ENCODE results near the gene B4GALT3.

B4GALT3 gene

GRCh38 chr1:161201836-161202712 lies 24.8 kb upstream of the B4GALT3 start, which contains the start of gene NDUFS2:
Gene NDUFS2 (plus strand): TSS chr1:161202367. CDS start chr1:161202386, 19 bp downstream.
- DNase-seq, result peak; percentile 99 to 100

GRCh38 chr1:161200992-161201835 lies 23.9 kb upstream of the B4GALT3 start:
- DNase-seq, result no peak

GRCh38 chr1:161200421-161200991 lies 23.2 kb upstream of the B4GALT3 start:
- no peak for DNase-seq

GRCh38 chr1:161199506-161200139 lies 22.3 kb upstream of the B4GALT3 start:
- DNase-seq, result no peak

- DNase-seq, result no peak
These were observed 21.7 kb upstream of the B4GALT3 start, which contains the start of gene ADAMTS4 for GRCh38 chr1:161198897-161199431. Gene ADAMTS4 (minus strand): TSS chr1:161199054. CDS start chr1:161198627, 427 bp downstream.

- DNase-seq, result peak in 1 of 2 experiments; percentile 23
These were observed 21.0 kb upstream of the B4GALT3 start for GRCh38 chr1:161198194-161198896.

GRCh38 chr1:161197560-161198193 lies 20.4 kb upstream of the B4GALT3 start:
- DNase-seq, result no peak

GRCh38 chr1:161196521-161197451 lies 19.5 kb upstream of the B4GALT3 start:
- DNase-seq, result no peak

GRCh38 chr1:161196111-161196510 lies 18.8 kb upstream of the B4GALT3 start:
- DNase-seq, result no peak

- no peak for DNase-seq
These were observed 17.9 kb upstream of the B4GALT3 start for GRCh38 chr1:161195171-161195570.

- DNase-seq, result no peak
These were observed 16.4 kb upstream of the B4GALT3 start for GRCh38 chr1:161193561-161194235.

GRCh38 chr1:161192476-161193465 lies 15.5 kb upstream of the B4GALT3 start:
- peak; percentile 47 to 52 for DNase-seq

GRCh38 chr1:161191971-161192370 lies 14.7 kb upstream of the B4GALT3 start:
- DNase-seq, result no peak

GRCh38 chr1:161190962-161191521 lies 13.7 kb upstream of the B4GALT3 start:
- DNase-seq, result no peak

GRCh38 chr1:161189036-161189435 lies 11.7 kb upstream of the B4GALT3 start:
- no peak for DNase-seq

- no peak for DNase-seq
These were observed 11.1 kb upstream of the B4GALT3 start for GRCh38 chr1:161188381-161188780.

- no peak for DNase-seq
These were observed 10.0 kb upstream of the B4GALT3 start for GRCh38 chr1:161187311-161187710.

All from NCI-H187 (cell line).